H1 (cell line): ENCODE measurements around the gene SPINK1. TPM values are rescaled to one million over a fixed set of nuclear protein-coding genes. Genes with fewer than 3 reads are reported as not detected.
A peak's percentile ranks its signal among the peaks of the same experiment; 100 is the strongest.

Experiments
- CTCF ChIA-PET: fragments of 300-600 bp; sonication (Branson Sonifier 250); formaldehyde crosslinking; loops from one replicate; lab custom pipeline; 2021; ENCODE audit not compliant: partially characterized antibody; lab: Charles Lee
- POLR2A ChIA-PET: fragments of 300-600 bp; sonication (Branson Sonifier 250); formaldehyde crosslinking; loops from one replicate; lab custom pipeline; 2021; ENCODE audit warnings: inconsistent platforms; ENCODE audit not compliant: partially characterized antibody; lab: Charles Lee
- DNase-seq, 2 experiments: peaks; one replicate each; pipeline versions ENCODE4 v3.0.0 to v3.0.0-alpha.2; 2010 to 2022; ENCODE audit warnings: low spot score in 2 of 2, low read depth in 1 of 2, mixed read lengths in 1 of 2
- FAIRE-seq: peaks from 2 replicates; lab custom pipeline; 2011; peaks lifted over from hg19 to GRCh38; lab: Jason Lieb, UNC
- H2AFZ ChIP-seq: 2 replicates; pipeline ENCODE4 v1.8.1; 2012; ENCODE audit warnings: low read length, inconsistent platforms
- H2AK5ac ChIP-seq: 2 replicates; pipeline ENCODE4 v1.6.1; 2013; ENCODE audit warnings: low read depth, low read length
- H2BK120ac ChIP-seq: replicated peaks from 2 replicates; pipeline ENCODE3; 2013; ENCODE audit warnings: low read depth, low read length, inconsistent platforms
- H2BK12ac ChIP-seq: 2 replicates; pipeline ENCODE4 v1.6.1; 2013; ENCODE audit warnings: low read depth, low read length
- H2BK15ac ChIP-seq: 2 replicates; pipeline ENCODE4 v1.6.1; 2013; ENCODE audit warnings: low read length
- H2BK20ac ChIP-seq: 2 replicates; pipeline ENCODE4 v1.6.1; 2013; ENCODE audit warnings: low read length
- H2BK5ac ChIP-seq: 2 replicates; pipeline ENCODE4 v1.6.1; 2013; ENCODE audit warnings: low read depth, low read length
- H3K14ac ChIP-seq: 2 replicates; pipeline ENCODE4 v1.6.1; 2013; ENCODE audit warnings: inconsistent platforms; ENCODE audit not compliant: insufficient read length
- H3K18ac ChIP-seq: 2 replicates; pipeline ENCODE4 v1.6.1; 2013; ENCODE audit warnings: low read length; ENCODE audit errors: extremely low read depth
- H3K23ac ChIP-seq: 2 replicates; pipeline ENCODE4 v1.6.1; 2013; ENCODE audit warnings: inconsistent platforms; ENCODE audit not compliant: insufficient read length
- H3K23me2 ChIP-seq: 2 replicates; pipeline ENCODE4 v1.6.1; 2013; ENCODE audit warnings: low read depth, low read length
- H3K27ac ChIP-seq: 2 replicates; pipeline ENCODE4 v1.6.1; 2011; ENCODE audit warnings: low read depth, low read length, inconsistent platforms
- H3K27me3 ChIP-seq, 4 experiments: replicated peaks in 1 of 4; 1 replicate in 1 of 4; 2 replicates in 3 of 4; pipeline versions ENCODE4 v1.6.1 to v1.8.1; 2011 to 2013; ENCODE audit warnings: low read length in 3 of 4, mild to moderate bottlenecking in 3 of 4, inconsistent platforms in 2 of 4, mixed read lengths in 2 of 4, moderate library complexity in 1 of 4; ENCODE audit not compliant: control insufficient read depth in 3 of 4, insufficient read depth in 3 of 4; ENCODE audit errors: extremely low read depth in 1 of 4
- H3K36me3 ChIP-seq, 4 experiments: 2 replicates each; pipeline versions ENCODE4 v1.6.1 to v1.8.1; 2011 to 2013; ENCODE audit warnings: mild to moderate bottlenecking in 4 of 4, low read length in 3 of 4, moderate library complexity in 2 of 4, control low read depth in 1 of 4, inconsistent platforms in 1 of 4; ENCODE audit not compliant: insufficient read depth in 4 of 4, control insufficient read depth in 2 of 4
- H3K4ac ChIP-seq: replicated peaks from 2 replicates; pipeline ENCODE3; 2013; ENCODE audit warnings: low read length, low read depth, mixed read lengths, inconsistent platforms; ENCODE audit not compliant: insufficient read length
- H3K4me1 ChIP-seq, 4 experiments: replicated peaks in 1 of 4; 1 replicate in 1 of 4; 2 replicates in 3 of 4; pipeline versions ENCODE4 v1.6.1 to v1.8.1; 2011 to 2013; ENCODE audit warnings: low read length in 3 of 4, inconsistent platforms in 2 of 4, mixed read lengths in 1 of 4; ENCODE audit not compliant: insufficient read depth in 4 of 4, control insufficient read depth in 3 of 4
- H3K4me2 ChIP-seq, 2 experiments: 2 replicates each; pipeline versions ENCODE4 v1.6.1 to v1.8.1; 2011 to 2013; ENCODE audit warnings: low read depth in 2 of 2, low read length in 2 of 2, control low read depth in 1 of 2, inconsistent platforms in 1 of 2, mild to moderate bottlenecking in 1 of 2; ENCODE audit not compliant: insufficient read depth in 1 of 2
- H3K4me3 ChIP-seq, 4 experiments: fragments of 200-600, 300-600 bp in 1 of 4; sonication (generic), shearing (Covaris generic), sonication (Bioruptor Twin) in 1 of 4; 2 replicates each; pipeline versions ENCODE4 v1.5.1 to v1.8.1; 2011 to 2016; ENCODE audit warnings: low read length in 4 of 4, low read depth in 3 of 4, control low read depth in 2 of 4, inconsistent platforms in 2 of 4, mild to moderate bottlenecking in 2 of 4, mixed read lengths in 1 of 4, moderate library complexity in 1 of 4; ENCODE audit not compliant: insufficient read depth in 2 of 4; ENCODE audit errors: extremely low read depth in 1 of 4
- H3K56ac ChIP-seq: replicated peaks from 2 replicates; pipeline ENCODE3; 2013; ENCODE audit warnings: low read depth, mild to moderate bottlenecking, mixed read lengths, low read length, inconsistent platforms; ENCODE audit not compliant: insufficient read length
- H3K79me1 ChIP-seq: 2 replicates; pipeline ENCODE4 v1.6.1; 2013; ENCODE audit warnings: low read depth, low read length, control low read depth
- H3K79me2 ChIP-seq, 2 experiments: 2 replicates each; pipeline versions ENCODE4 v1.6.1 to v1.8.1; 2012 to 2013; ENCODE audit warnings: low read length in 2 of 2, mild to moderate bottlenecking in 2 of 2, inconsistent platforms in 1 of 2; ENCODE audit not compliant: insufficient read depth in 2 of 2, control insufficient read depth in 1 of 2
- H3K9ac ChIP-seq, 4 experiments: replicated peaks in 1 of 4; 1 replicate in 1 of 4; 2 replicates in 3 of 4; pipeline versions ENCODE4 v1.6.1 to v1.8.1; 2011 to 2013; ENCODE audit warnings: low read depth in 3 of 4, low read length in 3 of 4, control low read depth in 2 of 4, mild to moderate bottlenecking in 2 of 4, moderate library complexity in 2 of 4, inconsistent platforms in 1 of 4; ENCODE audit errors: extremely low read depth in 1 of 4
- H3K9me3 ChIP-seq, 2 experiments: 2 replicates each; pipeline versions ENCODE4 v1.6.1 to v1.8.1; 2012 to 2013; ENCODE audit warnings: mild to moderate bottlenecking in 2 of 2, moderate library complexity in 2 of 2, control low read depth in 1 of 2, inconsistent platforms in 1 of 2, low read depth in 1 of 2, low read length in 1 of 2, mixed read lengths in 1 of 2; ENCODE audit not compliant: insufficient read depth in 2 of 2
- H4K20me1 ChIP-seq, 2 experiments: replicated peaks in 1 of 2; 2 replicates each; pipeline versions ENCODE3 to v1.8.1; 2011 to 2013; ENCODE audit warnings: inconsistent platforms in 2 of 2, low read length in 2 of 2, mild to moderate bottlenecking in 1 of 2; ENCODE audit not compliant: insufficient read depth in 2 of 2, control insufficient read depth in 1 of 2
- H4K5ac ChIP-seq: 2 replicates; pipeline ENCODE4 v1.6.1; 2013; ENCODE audit warnings: low read length, low read depth, mixed read lengths, inconsistent platforms; ENCODE audit not compliant: insufficient read length
- H4K8ac ChIP-seq: 2 replicates; pipeline ENCODE4 v1.8.0; 2013; ENCODE audit warnings: mild to moderate bottlenecking, moderate library complexity, low read length, inconsistent platforms; ENCODE audit not compliant: insufficient read depth; ENCODE audit errors: extremely low read depth
- H4K91ac ChIP-seq: replicated peaks from 2 replicates; pipeline ENCODE3; 2013; ENCODE audit warnings: low read length, mixed read lengths, inconsistent platforms; ENCODE audit not compliant: insufficient read length
- ATF2 ChIP-seq: IDR thresholded peaks from 2 replicates; pipeline ENCODE4 v1.6.1; 2012; ENCODE audit warnings: low read length, inconsistent platforms
- CEBPB ChIP-seq: IDR thresholded peaks from 2 replicates; pipeline ENCODE4 v1.6.1; 2012; ENCODE audit warnings: low read depth, low read length
- CTCF ChIP-seq, 3 experiments: IDR thresholded peaks; 1 replicate in 2 of 3; 2 replicates in 1 of 3; pipeline versions ENCODE4 v1.5.1 to v1.6.1; 2011; ENCODE audit warnings: low read length in 3 of 3, mild to moderate bottlenecking in 3 of 3, inconsistent platforms in 2 of 3, low read depth in 1 of 3, moderate library complexity in 1 of 3; ENCODE audit not compliant: insufficient read depth in 1 of 3; ENCODE audit errors: control extremely low read depth in 1 of 3
- FOSL1 ChIP-seq: IDR thresholded peaks from 2 replicates; pipeline ENCODE4 v1.6.1; 2011; ENCODE audit warnings: mild to moderate bottlenecking, low read depth, low read length, moderate library complexity; ENCODE audit not compliant: insufficient read depth
- HDAC6 ChIP-seq: IDR thresholded peaks from one replicate; pipeline ENCODE4 v1.7.1; 2012; ENCODE audit warnings: low read depth, mild to moderate bottlenecking, inconsistent platforms, low read length, moderate library complexity
- KDM5A ChIP-seq: fragments of 200-600 bp; IDR thresholded peaks from 2 replicates; pipeline ENCODE4 v1.7.1; 2012; ENCODE audit warnings: mild to moderate bottlenecking, low read length, inconsistent platforms, mixed read lengths
- POLR2AphosphoS5 ChIP-seq: IDR thresholded peaks from 2 replicates; pipeline ENCODE4 v1.6.1; 2011; ENCODE audit warnings: low read depth, low read length
- RBBP5 ChIP-seq: IDR thresholded peaks from 2 replicates; pipeline ENCODE4 v1.7.1; 2012; ENCODE audit warnings: low read depth, mild to moderate bottlenecking, inconsistent platforms, low read length, moderate library complexity, borderline replicate concordance
- SP1 ChIP-seq: IDR thresholded peaks from 2 replicates; pipeline ENCODE4 v1.6.1; 2011; ENCODE audit warnings: low read depth, low read length
- TAF1 ChIP-seq: IDR thresholded peaks from 2 replicates; pipeline ENCODE4 v1.6.1; 2011; ENCODE audit warnings: mild to moderate bottlenecking, low read depth, low read length
- polyA plus RNA-seq, 7 experiments: library from polyadenylated mRNA; depleted of rRNA in 3 of 7; stranded (reverse) in 5 of 7; unstranded in 2 of 7; fragments of >200 nt in 5 of 7; fragments of 200-250 nt in 2 of 7; gene quantifications; 1 replicate in 5 of 7; 2 replicates in 1 of 7; 4 replicates in 1 of 7; pipeline versions ENCODE4 v1.2.1 to v1.2.3, GENCODE V29; 2011 to 2013; ENCODE audit warnings: missing spikeins in 2 of 7, mixed read lengths in 2 of 7
- total RNA-seq: library from RNA; stranded (reverse); fragmentation: NEBNext Ultra II Directional; extraction: Animal tissue kit (Norgen Biotek cat#: 25700); gene quantifications from 2 replicates; pipeline ENCODE4 v1.2.1, GENCODE V29; 2021

The SPINK1 gene
- total and polyA plus RNA-seq, 2 of the 8 experiments (the other 6 are each of a cell fraction or from before 2014, with no cell fraction given), result 0.48 to 1.3 TPM

DNA sequence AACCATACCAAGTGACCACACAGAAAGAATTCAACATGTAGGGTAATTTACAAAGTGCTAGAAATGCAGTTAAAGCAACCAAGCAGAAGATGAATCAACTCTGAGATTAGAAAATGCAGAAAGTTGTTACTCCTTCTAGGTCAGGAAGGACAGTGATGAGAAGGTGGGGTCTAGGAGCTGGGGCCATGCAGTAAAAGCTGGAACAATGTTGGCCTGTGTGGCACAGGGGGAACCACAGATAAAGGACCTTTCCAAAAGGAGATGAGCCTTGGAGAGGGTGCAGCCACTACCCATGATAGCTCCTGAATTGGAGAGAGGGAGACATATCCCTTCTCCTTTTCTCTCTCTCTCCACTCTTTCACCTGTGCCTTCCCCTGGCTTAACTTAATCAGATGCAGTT, 44.7 kb upstream of the SPINK1 start:
- H3K36me3 ChIP-seq, result peaks cover 2 to 29% (median 6%) of the 10 kb centered on the region in 4 experiments; a peak in 5 of 8 replicates
- H3K23ac ChIP-seq, result no peak overlapping the region
- ChIA-PET CTCF (interaction anchor here (17.4 kb wide), 1 partner anchor 58 kb away, joined by 163 read pairs; no protein-coding TSS in a partner anchor), POLR2A (interaction anchor here (0.9 to 20.0 kb wide), 2 partner anchors 11 to 16 kb away, joined by 3 to 730 read pairs; no protein-coding TSS in a partner anchor)
- H2AK5ac ChIP-seq, result peak overlapping the region; percentile 95; the same call in 1 of the 2 replicates
- H3K23me2 ChIP-seq, result peaks cover 4% of the 10 kb centered on the region; the same call in 1 of the 2 replicates
- no peak overlapping the region for H4K8ac ChIP-seq
- peak overlapping the region; percentile 87 for H4K91ac ChIP-seq
- H3K4me3 ChIP-seq, result peak overlapping the region in 1 of 4 experiments; percentile 83; a peak in 1 of 8 replicates
- peak overlapping the region; percentile 93; the same call in 1 of the 2 replicates for H2BK15ac ChIP-seq
- H3K56ac ChIP-seq, result no peak overlapping the region
- H3K9ac ChIP-seq, result no peak overlapping the region
- no peaks in the 10 kb centered on the region for H3K27me3 ChIP-seq
- peak overlapping the region; percentile 59 for H2BK120ac ChIP-seq
- H3K4me2 ChIP-seq, result peak overlapping the region in 1 of 2 experiments; percentile 91; a peak in 1 of 4 replicates
- no peak for DNase-seq
- no peak overlapping the region for H2AFZ ChIP-seq
- peaks cover 4% of the 10 kb centered on the region; the same call in 1 of the 2 replicates for H3K79me1 ChIP-seq
- peak overlapping the region; percentile 96 for H2BK12ac ChIP-seq
- H3K14ac ChIP-seq, result no peak overlapping the region
- H4K5ac ChIP-seq, result peak overlapping the region; percentile 61
- peak overlapping the region; percentile 87; the same call in 1 of the 2 replicates for H2BK5ac ChIP-seq
- peaks cover 11 to 24% (median 18%) of the 10 kb centered on the region in 4 experiments; a peak in 6 of 7 replicates for H3K4me1 ChIP-seq
- H3K4ac ChIP-seq, result peak overlapping the region; percentile 70
- peak overlapping the region; percentile 100 for H2BK20ac ChIP-seq
- H3K9me3 ChIP-seq, result no peaks in the 10 kb centered on the region
- peak overlapping the region; percentile 36; the same call in 1 of the 2 replicates for H3K18ac ChIP-seq
- peaks cover 20 to 74% of the 10 kb centered on the region in 2 experiments; a peak in 3 of 4 replicates for H3K79me2 ChIP-seq
- no peaks in the 10 kb centered on the region for H4K20me1 ChIP-seq
- no peak overlapping the region for H3K27ac ChIP-seq
- no peak for FAIRE-seq
- TF ChIP-seq KDM5A, result no peak
- no peak for TF ChIP-seq TAF1
- TF ChIP-seq SP1, result no peak
- no peak for TF ChIP-seq RBBP5
- no peak for TF ChIP-seq CEBPB
- no peak for TF ChIP-seq ATF2
- no peak for TF ChIP-seq FOSL1
- TF ChIP-seq POLR2AphosphoS5, result no peak
- no peak for TF ChIP-seq CTCF (IDR thresholded peaks at IDR 0.05; ENCODE audit: control extremely low read depth in 1 of 3, insufficient read depth in 1 of 3, low read depth in 1 of 3, low read length in 3 of 3)
- TF ChIP-seq HDAC6, result no peak
